Hepatocyte (in vitro differentiated cells): ENCODE measurements around the gene C2orf81. TPM values are rescaled to one million over a fixed set of nuclear protein-coding genes. Genes with fewer than 3 reads are reported as not detected.
"Not testable (repeated sequence)": the region's sequence is repeated elsewhere in the genome, so short reads cannot be mapped to it uniquely, and the experiment has no call there.

Experiments used
- DNase-seq: peaks from one replicate; pipeline ENCODE4 v3.0.0-alpha.2; 2016; ENCODE audit warnings: low spot score
- H2AFZ ChIP-seq: fragments of 200-600 bp; sonication (generic); 2 replicates; pipeline ENCODE4 v1.6.0; 2016; ENCODE audit warnings: antibody characterized with exemption, mild to moderate bottlenecking
- H3K27ac ChIP-seq: fragments of 200-600 bp; sonication (generic); 2 replicates; pipeline ENCODE4 v1.5.1; 2016; ENCODE audit warnings: mild to moderate bottlenecking
- H3K27me3 ChIP-seq: fragments of 200-600 bp; sonication (generic); 2 replicates; pipeline ENCODE4 v1.6.1; 2016
- H3K36me3 ChIP-seq: fragments of 200-600 bp; sonication (generic); replicated peaks from 2 replicates; pipeline ENCODE4 v1.5.1; 2016; ENCODE audit warnings: low read depth; ENCODE audit not compliant: insufficient read depth
- H3K4me1 ChIP-seq: fragments of 200-600 bp; sonication (generic); 2 replicates; pipeline ENCODE4 v1.5.1; 2016; ENCODE audit warnings: mild to moderate bottlenecking, moderate library complexity; ENCODE audit not compliant: insufficient read depth
- H3K4me2 ChIP-seq: fragments of 200-600 bp; sonication (generic); 2 replicates; pipeline ENCODE4 v1.6.0; 2016
- H3K4me3 ChIP-seq: fragments of 200-600 bp; sonication (generic); 2 replicates; pipeline ENCODE4 v1.5.1; 2016; ENCODE audit warnings: mild to moderate bottlenecking
- H3K79me2 ChIP-seq: fragments of 200-600 bp; sonication (generic); 2 replicates; pipeline ENCODE4 v1.6.0; 2017; ENCODE audit warnings: mild to moderate bottlenecking
- H3K9me2 ChIP-seq: fragments of 200-600 bp; sonication (generic); replicated peaks from 2 replicates; pipeline ENCODE4 v1.6.0; 2017; ENCODE audit warnings: mild to moderate bottlenecking; ENCODE audit not compliant: insufficient read depth
- H3K9me3 ChIP-seq: fragments of 200-600 bp; sonication (generic); 2 replicates; pipeline ENCODE4 v1.5.1; 2016; ENCODE audit warnings: low read depth, mild to moderate bottlenecking
- H4K20me1 ChIP-seq: fragments of 200-600 bp; sonication (generic); 2 replicates; pipeline ENCODE4 v1.6.0; 2016; ENCODE audit warnings: mild to moderate bottlenecking; ENCODE audit not compliant: insufficient read depth, poor library complexity, severe bottlenecking
- EZH2 ChIP-seq: fragments of 200-600 bp; sonication (generic); IDR thresholded peaks from 2 replicates; pipeline ENCODE4 v1.6.1; 2016; ENCODE audit warnings: antibody characterized with exemption, mild to moderate bottlenecking, borderline replicate concordance
- EZH2phosphoT487 ChIP-seq: fragments of 200-600 bp; sonication (generic); IDR thresholded peaks from one replicate; pipeline ENCODE4 v1.6.1; 2018; ENCODE audit warnings: antibody characterized with exemption, mild to moderate bottlenecking, low read depth, moderate library complexity; ENCODE audit not compliant: unreplicated experiment, severe bottlenecking
- WGBS: methylation state at CpG from one replicate; pipeline ENCODE4 v1.1.6; 2016; ENCODE audit warnings: low lambda C conversion rate; ENCODE audit errors: missing lambda C conversion rate; 5-methylcytosine and 5-hydroxymethylcytosine counted together
- polyA plus RNA-seq: library from polyadenylated mRNA; unstranded; fragments of >200 nt; fragmentation: Nextera tagmentation; extraction: Ambion mirVana; gene quantifications from 2 replicates; pipeline ENCODE4 v1.2.1, GENCODE V29; 2016
- total RNA-seq: library from RNA; depleted of rRNA; stranded (reverse); fragments of >200 nt; gene quantifications from 2 replicates; pipeline ENCODE4 v1.2.3, GENCODE V29; 2014
- TF ChIP-seq, protein P1 (sequence below): fragments of 200-600 bp; sonication (generic); IDR thresholded peaks from 2 replicates; pipeline ENCODE4 v1.5.1; 2016; ENCODE audit warnings: antibody characterized with exemption, mild to moderate bottlenecking; ENCODE audit not compliant: poor library complexity

The C2orf81 gene
- total and polyA plus RNA-seq, 2 experiments from 2014 or later: 0.37 to 0.76 TPM

DNA sequence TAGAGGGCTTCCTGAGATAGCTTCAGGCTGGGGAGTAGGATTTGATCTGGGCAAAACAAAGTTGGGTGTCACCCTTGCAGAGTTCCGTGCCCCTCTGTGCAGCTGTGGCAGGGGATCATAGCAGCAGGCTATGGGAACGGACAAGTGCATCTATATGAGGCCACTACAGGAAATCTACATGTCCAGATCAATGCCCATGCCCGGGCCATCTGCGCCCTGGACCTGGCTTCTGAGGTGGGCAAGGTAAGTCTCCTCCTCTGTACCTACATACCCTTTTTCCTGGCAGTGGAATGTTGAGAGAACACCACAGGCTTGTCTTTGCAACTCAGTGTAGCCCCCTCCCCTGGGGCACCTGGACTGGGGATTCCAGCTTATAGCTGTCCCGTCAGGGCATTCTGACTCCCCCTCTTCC, 3.6 kb upstream of the C2orf81 start:
- H4K20me1 ChIP-seq: no peaks in the 10 kb centered on the region
- H3K9me3 ChIP-seq: no peaks in the 10 kb centered on the region
- DNase-seq: no peak
- 91% methylated on average over 5 of the region's 5 CpGs for WGBS
- H3K79me2 ChIP-seq: no peaks in the 10 kb centered on the region
- TF ChIP-seq EZH2 (no peak), EZH2phosphoT487 (no peak)
- TF ChIP-seq, protein P1, sequence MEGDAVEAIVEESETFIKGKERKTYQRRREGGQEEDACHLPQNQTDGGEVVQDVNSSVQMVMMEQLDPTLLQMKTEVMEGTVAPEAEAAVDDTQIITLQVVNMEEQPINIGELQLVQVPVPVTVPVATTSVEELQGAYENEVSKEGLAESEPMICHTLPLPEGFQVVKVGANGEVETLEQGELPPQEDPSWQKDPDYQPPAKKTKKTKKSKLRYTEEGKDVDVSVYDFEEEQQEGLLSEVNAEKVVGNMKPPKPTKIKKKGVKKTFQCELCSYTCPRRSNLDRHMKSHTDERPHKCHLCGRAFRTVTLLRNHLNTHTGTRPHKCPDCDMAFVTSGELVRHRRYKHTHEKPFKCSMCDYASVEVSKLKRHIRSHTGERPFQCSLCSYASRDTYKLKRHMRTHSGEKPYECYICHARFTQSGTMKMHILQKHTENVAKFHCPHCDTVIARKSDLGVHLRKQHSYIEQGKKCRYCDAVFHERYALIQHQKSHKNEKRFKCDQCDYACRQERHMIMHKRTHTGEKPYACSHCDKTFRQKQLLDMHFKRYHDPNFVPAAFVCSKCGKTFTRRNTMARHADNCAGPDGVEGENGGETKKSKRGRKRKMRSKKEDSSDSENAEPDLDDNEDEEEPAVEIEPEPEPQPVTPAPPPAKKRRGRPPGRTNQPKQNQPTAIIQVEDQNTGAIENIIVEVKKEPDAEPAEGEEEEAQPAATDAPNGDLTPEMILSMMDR: no peak
- H3K4me3 ChIP-seq: no peak overlapping the region
- H3K27me3 ChIP-seq: no peaks in the 10 kb centered on the region
- peak overlapping the region; percentile 60 for H3K27ac ChIP-seq
- peaks cover 12% of the 10 kb centered on the region for H3K4me1 ChIP-seq
- H3K36me3 ChIP-seq: no peaks in the 10 kb centered on the region
- no peak overlapping the region for H3K4me2 ChIP-seq
- no peaks in the 10 kb centered on the region for H3K9me2 ChIP-seq
- H2AFZ ChIP-seq: no peak overlapping the region

DNA sequence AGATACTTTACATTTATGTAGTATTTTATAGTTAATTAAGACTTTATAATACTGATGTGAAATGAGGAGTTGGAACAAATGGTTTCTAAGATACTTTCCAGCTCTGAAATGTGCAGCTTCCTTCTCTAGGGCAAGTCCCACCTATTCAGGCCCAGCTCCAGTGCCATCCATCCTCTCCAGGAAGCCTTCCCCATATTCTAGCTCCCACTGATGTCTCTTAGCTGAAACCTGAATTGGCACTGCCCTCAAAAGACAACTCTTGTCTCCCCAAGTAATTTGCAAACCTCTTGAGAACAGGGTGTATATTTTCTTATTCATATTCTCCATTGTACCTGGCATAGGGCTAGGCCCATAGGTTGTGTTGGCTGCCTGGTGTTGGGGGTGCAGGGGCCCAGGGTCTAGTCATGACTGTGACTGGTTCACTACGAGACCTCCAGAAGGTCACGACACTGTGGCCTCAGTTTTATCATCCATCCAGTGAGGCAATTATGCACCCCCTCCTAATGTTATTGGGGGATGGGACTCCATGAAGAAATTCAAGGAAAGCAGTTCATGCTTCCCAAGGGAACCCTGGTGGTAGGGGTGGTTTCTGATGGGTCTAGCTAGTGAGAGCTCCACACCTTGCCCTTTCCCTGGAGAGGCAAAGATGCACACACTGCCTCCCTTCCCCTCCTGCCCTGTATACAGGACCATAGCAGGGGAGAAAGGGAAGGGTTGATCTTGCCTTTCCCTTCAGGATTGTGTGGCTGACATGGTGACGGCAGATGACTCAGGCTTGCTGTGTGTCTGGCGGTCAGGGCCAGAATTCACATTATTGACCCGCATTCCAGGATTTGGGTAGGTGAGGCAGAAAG, 2.9 kb upstream of the C2orf81 start:
- Histone ChIP-seq H2AFZ (no peak overlapping the region), H3K79me2 (no peaks in the 10 kb centered on the region), H4K20me1 (no peaks in the 10 kb centered on the region), H3K4me3 (no peak overlapping the region), H3K9me3 (no peaks in the 10 kb centered on the region), H3K9me2 (no peaks in the 10 kb centered on the region), H3K36me3 (no peaks in the 10 kb centered on the region), H3K4me2 (no peak overlapping the region), H3K4me1 (peaks cover 6% of the 10 kb centered on the region), H3K27me3 (no peaks in the 10 kb centered on the region), H3K27ac (no peak overlapping the region)
- WGBS: 76% methylated on average over 5 of the region's 5 CpGs
- TF ChIP-seq, protein P1: no peak
- TF ChIP-seq EZH2phosphoT487 (no peak), EZH2 (no peak)
- DNase-seq: no peak

DNA sequence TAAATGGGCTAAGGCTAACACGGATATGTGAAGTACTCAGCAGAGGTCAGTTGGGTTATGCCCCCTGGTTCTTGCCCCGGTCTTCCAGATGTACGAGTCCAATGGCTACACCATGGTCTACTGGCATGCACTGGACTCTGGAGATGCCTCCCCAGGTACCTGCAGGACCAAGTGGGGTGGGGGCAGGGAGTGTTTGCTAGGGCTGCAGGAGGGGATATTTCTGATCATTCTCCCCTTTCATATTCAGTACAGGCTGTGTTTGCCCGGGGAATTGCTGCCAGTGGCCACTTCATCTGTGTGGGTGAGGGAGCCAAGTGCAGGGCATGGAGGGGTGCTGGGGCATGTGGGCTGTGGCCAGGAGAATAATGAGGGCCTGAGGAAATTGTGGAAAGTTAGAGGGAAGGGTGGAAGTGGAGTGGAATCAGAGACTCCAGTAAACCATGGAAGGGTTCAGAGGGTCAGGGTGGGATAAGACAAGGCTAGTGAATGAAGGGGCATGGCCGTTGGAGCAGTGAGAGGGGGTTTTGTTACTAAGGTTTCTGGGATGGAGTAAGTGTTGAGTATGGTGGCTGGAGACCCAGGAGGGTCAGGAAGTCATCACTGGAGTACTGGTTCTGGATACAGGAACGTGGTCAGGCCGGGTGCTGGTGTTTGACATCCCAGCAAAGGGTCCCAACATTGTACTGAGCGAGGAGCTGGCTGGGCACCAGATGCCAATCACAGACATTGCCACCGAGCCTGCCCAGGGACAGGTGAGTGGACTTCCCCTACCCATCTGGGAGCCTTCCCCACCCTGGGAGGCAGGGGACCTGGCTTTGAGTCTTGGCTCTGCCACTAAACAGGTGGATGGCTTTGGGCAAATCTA, 2.0 kb upstream of the C2orf81 start:
- 90% methylated on average over 9 of the region's 9 CpGs for WGBS

DNA sequence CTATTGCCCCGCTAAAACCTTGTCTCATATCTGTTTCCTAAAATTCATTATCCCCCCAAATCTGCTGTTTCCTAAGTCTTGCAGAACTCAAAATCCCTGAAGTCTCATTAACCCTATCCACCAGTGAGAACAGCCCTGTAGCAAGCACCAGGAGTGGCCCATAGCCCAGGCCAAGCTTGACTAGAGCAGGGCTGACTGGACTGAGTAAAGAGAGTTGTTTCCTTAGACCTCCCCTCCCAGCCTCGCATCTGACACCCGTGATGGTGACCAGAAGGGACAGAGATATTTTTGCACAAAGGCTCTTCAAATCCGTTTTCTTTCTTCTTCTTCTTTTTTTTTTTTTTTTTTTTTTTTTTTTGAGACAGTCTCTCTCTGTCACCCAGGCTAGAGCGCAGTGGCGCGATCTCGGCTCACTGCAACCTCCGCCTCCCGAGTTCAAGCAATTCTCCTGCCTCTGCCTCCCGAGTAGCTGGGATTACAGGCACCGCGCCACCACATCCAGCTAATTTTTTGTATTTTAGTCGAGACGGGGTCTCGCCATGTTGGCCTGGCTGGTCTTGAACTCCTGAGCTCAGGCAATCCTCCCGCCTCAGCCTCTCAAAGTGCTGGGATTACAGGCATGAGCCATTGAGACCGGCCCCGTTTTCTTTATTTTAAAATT, 846 bp downstream of the C2orf81 start:
- peak overlapping the region; percentile 88 for H2AFZ ChIP-seq
- H3K9me2 ChIP-seq, H3K36me3 ChIP-seq, H3K9me3 ChIP-seq, H4K20me1 ChIP-seq, H3K79me2 ChIP-seq, H3K4me3 ChIP-seq, DNase-seq, H3K4me1 ChIP-seq, H3K27ac ChIP-seq, H3K27me3 ChIP-seq: not testable (repeated sequence)
- H3K4me2 ChIP-seq: peak overlapping the region; percentile 94
- WGBS: 87% methylated on average over 19 of the region's 19 CpGs

More for the DNA sequence above, 2.0 kb upstream of the C2orf81 start:
- no peaks in the 10 kb centered on the region for H3K36me3 ChIP-seq
- H3K4me3 ChIP-seq: no peak overlapping the region
- no peak overlapping the region for H3K27ac ChIP-seq
- peaks cover 4% of the 10 kb centered on the region for H3K4me1 ChIP-seq
- no peaks in the 10 kb centered on the region for H3K27me3 ChIP-seq
- no peaks in the 10 kb centered on the region for H3K9me2 ChIP-seq
- no peak overlapping the region for H3K4me2 ChIP-seq
- no peaks in the 10 kb centered on the region for H3K79me2 ChIP-seq
- TF ChIP-seq, protein P1: no peak
- TF ChIP-seq EZH2 (no peak), EZH2phosphoT487 (no peak)
- no peaks in the 10 kb centered on the region for H4K20me1 ChIP-seq
- H3K9me3 ChIP-seq: no peaks in the 10 kb centered on the region
- no peak overlapping the region for H2AFZ ChIP-seq
- no peak for DNase-seq
